Thymus (tissue), 11 donors: ENCODE results near the gene ATP4B. TPM values are rescaled to one million over a fixed set of nuclear protein-coding genes. Genes with fewer than 3 reads are reported as not detected.

Experiments used
- DNase-seq, 9 donors: peaks; one replicate each; pipeline ENCODE4 v3.0.0-alpha.2; 2013; ENCODE audit warnings: low spot score in 9 of 9, low read depth in 6 of 9, missing footprints in 1 of 9
- H3K27ac ChIP-seq, 2 donors: one replicate each; pipeline ENCODE4 v1.5.1; 2013; ENCODE audit warnings: control low read depth in 1 of 2, low read depth in 1 of 2, low read length in 1 of 2, mild to moderate bottlenecking in 1 of 2, moderate library complexity in 1 of 2
- H3K27me3 ChIP-seq, 2 donors: one replicate each; pipeline ENCODE4 v1.5.1; 2013; ENCODE audit warnings: low read length in 1 of 2; ENCODE audit not compliant: control insufficient read depth in 2 of 2, insufficient read depth in 1 of 2
- H3K36me3 ChIP-seq, 2 donors: one replicate each; pipeline ENCODE4 v1.5.1; 2013; ENCODE audit warnings: low read length in 1 of 2, mild to moderate bottlenecking in 1 of 2, moderate library complexity in 1 of 2; ENCODE audit not compliant: control insufficient read depth in 2 of 2, insufficient read depth in 2 of 2
- H3K4me1 ChIP-seq, 2 donors: one replicate each; pipeline ENCODE4 v1.5.1; 2013; ENCODE audit warnings: low read length in 2 of 2; ENCODE audit not compliant: control insufficient read depth in 2 of 2, insufficient read depth in 2 of 2
- H3K4me3 ChIP-seq, 2 donors: one replicate each; pipeline ENCODE4 v1.5.1; 2013; ENCODE audit warnings: low read length in 2 of 2, control low read depth in 1 of 2, mild to moderate bottlenecking in 1 of 2
- H3K9me3 ChIP-seq, 2 donors: one replicate each; pipeline ENCODE4 v1.5.1; 2013; ENCODE audit warnings: low read length in 1 of 2, mild to moderate bottlenecking in 1 of 2; ENCODE audit not compliant: control insufficient read depth in 2 of 2, insufficient read depth in 1 of 2
- WGBS: extraction: QIAGEN DNeasy Blood & Tissue Kit; methylation state at CpG from one replicate; pipeline ENCODE4 v1.1.7; 2013; 5-methylcytosine and 5-hydroxymethylcytosine counted together
- polyA plus RNA-seq: library from polyadenylated mRNA; stranded (reverse); fragments of 200-250 nt; gene quantifications from one replicate; pipeline ENCODE4 v1.2.3, GENCODE V29; 2013
- total RNA-seq: library from RNA; stranded (reverse); fragments of 120-200 nt; gene quantifications from one replicate; pipeline ENCODE4 v1.2.4, GENCODE V29; 2013
- donor health status: healthy.

The ATP4B gene
- total and polyA plus RNA-seq, 2 donors: 0.34 to 0.38 TPM

DNA sequence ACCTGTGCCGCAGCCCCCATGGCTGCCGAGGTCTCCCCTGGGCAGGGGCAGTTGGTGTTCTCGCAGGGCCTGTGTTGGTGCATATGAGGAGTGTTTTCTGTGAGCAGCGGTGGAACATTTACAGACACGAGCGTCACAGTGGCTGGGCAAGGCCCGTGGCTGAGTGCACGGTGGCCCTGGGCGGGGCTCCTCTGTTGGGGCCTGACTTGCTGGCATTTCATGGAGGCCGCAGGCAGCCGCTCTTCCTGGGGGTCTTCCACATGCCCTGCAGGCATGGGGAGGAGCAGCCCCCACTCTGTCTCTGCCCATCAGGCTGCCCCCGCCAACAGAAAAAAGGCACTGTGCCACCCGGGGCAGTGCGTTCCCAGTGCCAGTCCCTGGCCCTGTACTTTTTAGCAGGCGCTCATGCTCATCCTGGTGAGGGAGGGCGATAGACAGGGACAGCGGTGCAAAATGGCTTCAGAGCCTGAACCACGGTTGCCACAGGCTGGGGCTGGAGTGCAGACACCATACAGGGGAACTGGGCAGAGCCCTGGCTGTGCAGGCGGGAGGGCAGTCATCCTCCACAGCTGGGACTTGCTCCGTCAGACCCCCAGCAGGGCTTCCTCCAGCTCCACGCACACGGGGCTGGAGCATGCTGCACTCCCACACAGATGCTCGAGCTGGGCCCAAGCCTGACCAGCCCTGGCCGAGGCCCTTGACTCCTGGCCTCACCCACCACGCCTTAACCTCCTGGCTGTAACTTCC, 49.9 kb downstream of the ATP4B start:
- H3K27ac ChIP-seq: no peak overlapping the region
- no peaks in the 10 kb centered on the region for H3K4me1 ChIP-seq
- WGBS: 97% methylated on average over 25 of the region's 25 CpGs
- H3K4me3 ChIP-seq: no peak overlapping the region
- no peak for DNase-seq
- H3K27me3 ChIP-seq: no peaks in the 10 kb centered on the region
- H3K9me3 ChIP-seq: no peaks in the 10 kb centered on the region
- H3K36me3 ChIP-seq: peaks cover 35 to 55% of the 10 kb centered on the region in 2 donors

DNA sequence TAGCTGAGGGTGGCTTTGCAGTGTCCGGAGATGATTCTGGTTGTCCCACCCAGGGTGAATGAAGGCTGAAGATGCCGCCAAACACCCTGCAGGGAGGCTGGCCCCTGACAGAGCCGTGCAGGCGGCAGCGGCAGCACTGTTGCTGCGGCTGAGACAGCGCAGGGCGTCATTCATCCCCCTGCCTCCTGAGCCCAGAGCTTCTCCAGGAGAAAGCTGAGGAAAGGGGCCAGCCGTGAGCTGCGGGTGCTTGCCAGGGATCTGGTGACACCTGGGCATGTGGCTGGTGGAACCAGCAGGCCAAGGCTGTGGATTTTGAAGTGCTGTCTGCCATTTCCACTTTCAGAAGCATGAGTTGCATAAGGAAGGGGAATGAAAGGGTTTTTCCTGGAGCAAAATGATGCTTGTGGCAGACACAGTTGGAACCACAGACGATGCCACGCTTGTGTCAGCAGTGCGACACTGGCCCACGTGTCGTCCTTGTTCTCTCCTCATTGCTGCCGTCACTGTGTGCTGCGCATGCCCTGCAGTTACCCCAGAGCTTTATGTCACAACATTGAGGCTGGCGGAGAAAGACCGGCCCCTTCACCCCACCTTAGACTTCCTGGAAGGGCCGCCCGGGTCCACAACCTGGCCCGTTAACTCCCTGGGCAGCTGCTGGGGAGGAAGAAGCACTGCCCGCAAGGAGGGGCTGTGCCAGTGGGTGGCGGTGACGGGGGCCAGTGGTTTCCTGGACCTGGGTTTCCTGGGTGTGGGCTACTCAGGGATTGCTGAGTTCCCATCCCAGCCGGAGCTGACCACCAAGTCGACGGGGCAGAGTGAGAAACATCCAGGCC, 50.7 kb downstream of the ATP4B start:
- WGBS: 94% methylated on average over 28 of the region's 28 CpGs
- Histone ChIP-seq H3K27me3 (no peaks in the 10 kb centered on the region), H3K9me3 (no peaks in the 10 kb centered on the region), H3K36me3 (peaks cover 32 to 52% of the 10 kb centered on the region in 2 donors), H3K4me1 (no peaks in the 10 kb centered on the region), H3K27ac (no peak overlapping the region), H3K4me3 (no peak overlapping the region)
- DNase-seq: no peak

DNA sequence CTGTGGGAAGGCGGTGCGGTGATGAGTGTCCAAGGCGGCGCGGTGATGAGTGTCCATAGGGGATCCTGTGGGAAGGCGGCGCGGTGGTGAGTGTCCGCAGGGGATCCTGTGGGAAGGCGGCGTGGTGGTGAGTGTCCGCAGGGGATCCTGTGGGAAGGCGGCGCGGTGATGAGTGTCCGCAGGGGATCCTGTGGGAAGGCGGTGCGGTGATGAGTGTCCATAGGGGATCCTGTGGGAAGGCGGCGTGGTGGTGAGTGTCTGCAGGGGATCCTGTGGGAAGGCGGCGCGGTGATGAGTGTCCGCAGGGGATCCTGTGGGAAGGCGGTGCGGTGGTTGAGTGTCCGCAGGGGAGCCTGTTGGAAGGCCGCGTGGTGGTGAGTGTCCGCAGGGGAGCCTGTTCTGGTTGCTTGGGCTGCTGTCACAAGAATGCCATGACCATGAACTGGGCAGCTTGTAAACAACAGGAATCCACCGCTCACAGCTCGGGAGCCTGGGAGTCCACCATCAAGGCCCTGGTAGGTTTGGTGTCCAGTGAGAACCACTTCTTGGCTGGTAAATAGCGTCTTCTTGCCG, 52.0 kb downstream of the ATP4B start:
- Histone ChIP-seq H3K27me3 (no peaks in the 10 kb centered on the region), H3K36me3 (peaks cover 20 to 42% of the 10 kb centered on the region in 2 donors), H3K4me3 (no peak overlapping the region), H3K9me3 (no peaks in the 10 kb centered on the region), H3K27ac (no peak overlapping the region), H3K4me1 (no peaks in the 10 kb centered on the region)
- 99% methylated on average over 34 of the region's 34 CpGs for WGBS
- no peak for DNase-seq

DNA sequence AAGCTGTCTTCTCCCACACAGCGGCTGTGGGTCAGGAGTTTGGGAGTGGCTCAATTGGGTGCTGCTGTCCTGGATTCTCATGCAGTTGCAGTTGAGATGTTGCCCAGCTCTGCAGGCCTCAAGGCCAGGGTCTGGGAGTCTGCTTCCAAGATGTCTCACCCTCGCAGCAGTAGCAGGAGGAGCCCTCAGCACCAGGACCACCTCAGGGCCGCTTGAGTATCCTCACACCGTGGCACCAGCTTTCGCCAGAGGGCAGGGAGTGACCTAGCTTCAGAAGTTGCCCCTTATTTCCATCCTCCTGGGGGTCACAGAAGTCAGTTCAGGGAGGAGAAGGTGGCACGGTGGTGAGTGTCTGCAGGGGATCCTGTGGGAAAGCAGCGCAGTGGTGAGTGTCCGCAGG, 52.5 kb downstream of the ATP4B start:
- no peak overlapping the region for H3K4me3 ChIP-seq
- no peaks in the 10 kb centered on the region for H3K4me1 ChIP-seq
- H3K9me3 ChIP-seq: peaks cover 0 to 3% of the 10 kb centered on the region in 2 donors
- DNase-seq: no peak
- H3K27ac ChIP-seq: no peak overlapping the region
- no peaks in the 10 kb centered on the region for H3K27me3 ChIP-seq
- WGBS: 98% methylated on average over 8 of the region's 8 CpGs
- H3K36me3 ChIP-seq: peaks cover 17 to 43% of the 10 kb centered on the region in 2 donors

DNA sequence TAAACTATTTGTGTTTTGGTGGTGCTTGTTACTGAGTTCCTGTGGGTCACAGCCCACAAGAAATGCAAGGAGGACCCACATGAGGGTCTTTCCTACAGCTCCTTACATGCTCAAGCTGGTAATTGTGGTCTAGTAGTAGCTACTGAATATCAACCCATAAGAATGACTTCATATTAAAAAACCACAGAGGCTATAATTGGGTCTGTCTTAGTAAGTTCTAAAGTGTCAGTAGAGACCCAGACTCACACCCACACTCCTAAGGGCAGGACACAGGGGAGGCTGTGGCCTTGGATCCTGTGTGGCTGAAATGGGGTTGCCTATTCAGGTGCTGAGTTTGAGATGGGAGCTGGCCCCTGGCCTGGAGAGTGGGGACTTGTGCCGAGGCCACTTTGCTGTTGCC, 53.8 kb downstream of the ATP4B start:
- peaks cover 22 to 45% of the 10 kb centered on the region in 2 donors for H3K36me3 ChIP-seq
- WGBS: 97% methylated on average over 1 of the region's 1 CpG

DNA sequence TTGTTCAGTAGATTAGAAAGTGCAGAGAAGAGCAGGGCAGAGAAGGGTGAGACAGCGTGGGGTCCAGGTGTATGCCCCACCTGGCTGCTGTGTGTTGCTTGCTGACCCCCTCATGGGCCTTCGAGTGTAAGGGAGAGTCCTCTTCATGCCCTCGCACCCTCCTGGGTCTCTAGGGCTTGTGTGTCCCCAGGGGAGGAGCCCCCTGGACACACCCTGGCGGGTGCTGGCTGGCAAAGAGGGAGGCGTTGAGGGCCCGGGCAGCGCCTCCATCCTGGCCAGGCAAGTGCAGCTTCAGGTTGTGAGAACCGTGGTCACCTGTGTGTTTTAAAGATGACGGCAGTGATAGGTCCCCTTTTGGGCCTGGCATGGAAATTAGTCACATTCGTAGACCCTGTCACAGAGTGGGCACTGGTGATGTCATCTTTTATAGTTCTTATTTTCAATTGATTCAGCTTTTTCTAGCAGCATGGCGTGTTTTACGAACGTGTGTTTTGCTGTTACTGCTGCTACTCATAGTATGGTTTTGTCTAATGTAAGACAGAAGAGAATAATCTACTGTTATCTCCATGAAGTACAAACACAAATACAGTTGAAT, 54.8 kb downstream of the ATP4B start:
- H3K27me3 ChIP-seq: no peaks in the 10 kb centered on the region
- H3K4me1 ChIP-seq: no peaks in the 10 kb centered on the region
- no peak for DNase-seq
- 95% methylated on average over 13 of the region's 13 CpGs for WGBS
- no peak overlapping the region for H3K27ac ChIP-seq
- peaks cover 18 to 48% of the 10 kb centered on the region in 2 donors for H3K36me3 ChIP-seq
- H3K9me3 ChIP-seq: peaks cover 0 to 22% of the 10 kb centered on the region in 2 donors
- H3K4me3 ChIP-seq: no peak overlapping the region

More for the DNA sequence above, 53.8 kb downstream of the ATP4B start:
- H3K4me1 ChIP-seq: no peaks in the 10 kb centered on the region
- no peak overlapping the region for H3K4me3 ChIP-seq
- peaks cover 0 to 16% of the 10 kb centered on the region in 2 donors for H3K9me3 ChIP-seq
- no peaks in the 10 kb centered on the region for H3K27me3 ChIP-seq
- DNase-seq: no peak
- no peak overlapping the region for H3K27ac ChIP-seq

DNA sequence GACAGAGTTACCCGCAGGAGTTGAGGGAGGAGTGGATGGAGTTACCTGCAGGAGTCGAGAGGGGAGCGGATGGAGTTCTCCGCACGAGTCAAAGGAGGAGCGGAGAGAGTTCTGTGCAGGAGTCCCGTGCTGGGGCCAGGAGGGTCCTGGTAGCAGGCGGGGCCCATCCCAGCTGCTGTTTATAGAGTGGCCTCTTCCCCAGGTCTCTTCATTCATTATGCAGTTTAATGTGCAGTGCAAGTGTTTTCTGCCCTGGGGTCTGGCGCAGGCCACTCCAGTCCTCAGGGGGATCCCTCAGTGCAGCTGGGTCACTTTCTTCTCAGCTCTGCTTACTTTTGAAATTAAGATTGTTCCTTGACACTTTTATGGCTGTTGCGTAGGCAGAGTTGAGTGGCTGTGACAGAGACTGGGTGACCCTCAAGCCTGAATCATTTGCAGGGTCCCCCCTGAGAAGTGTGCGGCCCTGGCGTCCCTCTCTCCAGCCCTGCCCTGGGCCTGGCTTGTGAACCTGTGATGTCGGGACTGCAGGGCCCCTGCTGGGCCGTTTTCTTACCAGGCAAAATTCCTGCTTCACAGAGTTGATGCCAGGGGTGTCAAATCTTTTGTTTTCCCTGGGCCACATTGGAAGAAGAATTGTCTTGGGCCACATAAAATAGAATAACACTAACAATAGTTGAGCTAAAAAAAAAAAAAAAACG, 55.6 kb downstream of the ATP4B start:
- Histone ChIP-seq H3K9me3 (peaks cover 0 to 22% of the 10 kb centered on the region in 2 donors), H3K27me3 (no peaks in the 10 kb centered on the region), H3K36me3 (peaks cover 19 to 56% of the 10 kb centered on the region in 2 donors), H3K27ac (no peak overlapping the region), H3K4me1 (no peaks in the 10 kb centered on the region), H3K4me3 (no peak overlapping the region)
- 98% methylated on average over 15 of the region's 15 CpGs for WGBS
- no peak for DNase-seq

DNA sequence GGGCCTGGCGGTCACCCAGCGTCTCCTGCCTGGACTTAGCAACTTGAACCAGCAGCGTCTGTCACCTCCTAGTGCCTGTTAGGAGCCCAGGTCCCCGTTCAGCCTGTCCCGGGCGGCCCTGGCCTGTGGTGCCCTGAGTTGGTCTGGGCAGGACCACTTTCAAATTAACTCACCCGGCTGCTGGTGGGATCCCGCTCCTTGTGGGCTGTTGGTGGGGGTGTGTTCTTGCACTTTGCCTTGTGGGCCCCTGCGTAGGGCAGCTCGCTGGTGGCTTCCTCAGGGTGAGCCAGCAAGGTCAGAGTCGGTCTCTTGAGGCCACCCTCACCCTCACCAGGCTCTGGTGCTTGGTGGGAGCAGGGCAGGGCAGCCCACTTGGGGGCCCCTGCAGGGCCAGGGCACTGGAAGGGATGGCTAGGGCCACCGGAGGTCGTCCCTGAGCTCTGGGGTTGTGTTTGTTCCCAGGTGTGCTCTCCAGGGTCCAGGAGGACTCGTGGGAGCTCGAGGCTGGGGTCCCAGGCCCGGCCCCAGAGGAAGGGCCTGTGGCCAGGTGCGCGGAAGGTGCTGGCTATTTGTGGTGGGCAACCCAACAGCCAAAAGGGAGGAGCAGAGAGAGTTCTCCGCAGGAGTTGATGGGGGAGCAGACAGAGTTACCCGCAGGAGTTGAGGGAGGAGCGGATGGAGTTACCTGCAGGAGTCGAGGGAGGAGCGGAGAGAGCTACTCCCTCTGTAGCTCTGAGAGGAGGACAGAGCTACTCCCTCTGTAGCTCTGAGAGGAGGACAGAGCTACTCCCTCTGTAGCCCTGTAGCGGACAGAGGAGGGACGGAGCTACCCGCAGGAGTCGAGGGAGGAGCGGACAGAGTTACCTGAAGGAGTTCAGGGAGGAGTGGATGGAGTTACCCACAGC, 56.6 kb downstream of the ATP4B start:
- Histone ChIP-seq H3K27ac (no peak overlapping the region), H3K9me3 (peaks cover 0 to 26% of the 10 kb centered on the region in 2 donors), H3K4me1 (no peaks in the 10 kb centered on the region), H3K36me3 (peaks cover 27 to 60% of the 10 kb centered on the region in 2 donors), H3K4me3 (no peak overlapping the region), H3K27me3 (no peaks in the 10 kb centered on the region)
- 96% methylated on average over 28 of the region's 28 CpGs for WGBS
- DNase-seq: no peak
